Kidney epithelial cell (primary cell): ENCODE measurements around the gene PRR23E. TPM values are rescaled to one million over a fixed set of nuclear protein-coding genes. Genes with fewer than 3 reads are reported as not detected.

Experiments
- DNase-seq: peaks from one replicate; pipeline ENCODE4 v3.0.0-alpha.2; 2010; ENCODE audit warnings: low read depth
- H3K27me3 ChIP-seq: 2 replicates; pipeline ENCODE4 v1.6.0; 2011; ENCODE audit warnings: low read length; ENCODE audit not compliant: control insufficient read depth, insufficient read depth
- H3K36me3 ChIP-seq: 2 replicates; pipeline ENCODE4 v1.5.1; 2011; ENCODE audit warnings: low read length; ENCODE audit not compliant: control insufficient read depth, insufficient read depth
- H3K4me3 ChIP-seq: 2 replicates; pipeline ENCODE4 v1.5.1; 2011; ENCODE audit warnings: low read depth, mild to moderate bottlenecking, control low read depth, low read length
- CTCF ChIP-seq: IDR thresholded peaks from 2 replicates; pipeline ENCODE4 v1.5.1; 2011; ENCODE audit warnings: mild to moderate bottlenecking, moderate library complexity, low read length, control low read depth, inconsistent platforms; ENCODE audit not compliant: insufficient read depth, poor library complexity, severe bottlenecking
- total RNA-seq: library from RNA; depleted of rRNA; stranded (reverse); fragments of >200 nt; gene quantifications from 2 replicates; pipeline ENCODE4 v1.2.3, GENCODE V29; 2015

PRR23E gene
- total RNA-seq, 1 donor from 2014 or later: not detected

GRCh38 chr3:127224118-127224517 lies 31.2 kb downstream of the PRR23E start:
- TF ChIP-seq CTCF: no peak
- H3K36me3 ChIP-seq: no peaks in the 10 kb centered on the region
- DNase-seq: no peak
- peaks cover 3% of the 10 kb centered on the region for H3K27me3 ChIP-seq
- H3K4me3 ChIP-seq: no peak overlapping the region

GRCh38 chr3:127226457-127226856 lies 33.5 kb downstream of the PRR23E start:
- Histone ChIP-seq H3K36me3 (no peaks in the 10 kb centered on the region), H3K4me3 (no peak overlapping the region), H3K27me3 (no peaks in the 10 kb centered on the region)
- DNase-seq: no peak
- TF ChIP-seq CTCF: no peak

GRCh38 chr3:127226946-127227842 lies 34.3 kb downstream of the PRR23E start:
- TF ChIP-seq CTCF: no peak
- Histone ChIP-seq H3K27me3 (no peaks in the 10 kb centered on the region), H3K4me3 (no peak overlapping the region), H3K36me3 (no peaks in the 10 kb centered on the region)
- no peak for DNase-seq

DNA sequence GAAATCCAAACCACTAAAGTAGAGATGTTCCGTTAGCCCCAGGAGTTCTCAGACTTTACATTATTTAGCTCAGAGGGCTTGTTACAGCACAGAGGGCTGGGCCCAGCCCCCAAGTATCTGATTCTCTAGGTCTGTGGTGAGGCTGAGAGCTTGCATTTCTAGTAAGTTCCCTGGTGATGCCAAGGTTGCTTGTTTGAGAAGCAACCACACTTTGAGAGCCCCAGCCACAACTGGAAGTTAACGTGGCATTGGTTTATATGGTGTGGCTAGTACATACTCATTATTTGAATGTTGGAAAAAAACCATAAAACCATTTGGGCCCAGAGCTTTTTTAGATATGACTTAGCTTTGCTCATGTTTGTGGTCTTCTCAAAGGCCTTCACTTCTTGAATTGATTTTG lies 35.9 kb downstream of the PRR23E start:
- H3K27me3 ChIP-seq: no peaks in the 10 kb centered on the region
- H3K36me3 ChIP-seq: no peaks in the 10 kb centered on the region
- DNase-seq: no peak
- H3K4me3 ChIP-seq: no peak overlapping the region
- no peak for TF ChIP-seq CTCF

DNA sequence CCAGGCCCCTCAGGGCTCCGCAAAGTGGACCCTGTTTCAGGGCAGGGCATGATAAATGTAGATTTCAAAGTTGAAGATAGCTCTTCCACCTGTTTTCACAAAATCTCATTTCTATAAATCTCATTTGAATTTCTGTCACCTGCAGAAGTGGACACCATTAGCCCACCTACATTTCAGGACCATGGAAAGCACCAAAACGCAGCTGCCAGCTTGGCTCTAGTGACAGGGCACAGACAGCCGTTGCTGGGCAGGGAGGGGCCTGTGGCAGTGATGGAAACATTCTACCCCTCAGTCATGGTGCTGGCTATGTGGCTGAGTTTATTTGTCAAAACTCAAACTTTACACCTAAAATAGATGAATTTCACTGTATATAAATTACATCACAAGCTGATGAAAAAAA lies 40.4 kb downstream of the PRR23E start:
- DNase-seq: no peak
- H3K36me3 ChIP-seq: no peaks in the 10 kb centered on the region
- H3K27me3 ChIP-seq: no peaks in the 10 kb centered on the region
- no peak overlapping the region for H3K4me3 ChIP-seq
- TF ChIP-seq CTCF: no peak

- no peak for DNase-seq
- no peak for TF ChIP-seq CTCF
- Histone ChIP-seq H3K4me3 (no peak overlapping the region), H3K27me3 (no peaks in the 10 kb centered on the region), H3K36me3 (no peaks in the 10 kb centered on the region)
These were observed 41.8 kb downstream of the PRR23E start for GRCh38 chr3:127234778-127235177.
